Right lobe of liver (tissue), 4 donors: ENCODE data around the gene ELMO1.

Source experiments
- POLR2A ChIP-seq: fragments of 450-650 bp; IDR thresholded peaks from one replicate; pipeline ENCODE4 v1.6.1; 2017; ENCODE audit warnings: antibody characterized with exemption, mild to moderate bottlenecking
- TF ChIP-seq, protein P1 (sequence below), 4 donors: fragments of 200-600 bp in 3 of 4; fragments of 450-650 bp in 1 of 4; IDR thresholded peaks; one replicate each; pipeline versions ENCODE4 v1.5.1 to v1.8.0; 2016 to 2022; ENCODE audit warnings: antibody characterized with exemption in 4 of 4, mild to moderate bottlenecking in 2 of 4
- donor health status: DM: no; HTN: no; CAD: no.
- donor health status: DM: no; HTN: no; CAD: no.
- donor health status: DM: no; HTN: yes; CAD: no.

DNA sequence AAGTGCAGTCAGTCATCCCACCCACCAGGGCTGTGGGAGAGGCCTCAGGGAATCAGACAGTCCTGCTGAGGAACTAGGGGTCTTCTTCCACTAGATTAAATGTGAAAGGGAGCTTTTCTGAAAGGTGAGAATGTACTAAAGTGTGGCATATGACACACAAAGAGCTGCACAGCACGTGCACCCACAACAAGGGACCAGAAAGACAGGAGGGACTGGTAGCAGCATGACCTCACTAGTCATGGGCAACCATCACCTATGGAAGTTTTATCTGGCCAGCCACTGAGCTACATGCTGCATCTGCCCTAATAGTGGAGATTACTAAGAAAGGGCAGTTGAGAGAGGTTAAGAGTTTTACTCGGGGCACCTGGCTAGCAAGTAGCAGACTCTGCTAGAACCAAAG, 519.9 kb downstream of the ELMO1 start:
- TF ChIP-seq POLR2A: no peak
- TF ChIP-seq, protein P1, sequence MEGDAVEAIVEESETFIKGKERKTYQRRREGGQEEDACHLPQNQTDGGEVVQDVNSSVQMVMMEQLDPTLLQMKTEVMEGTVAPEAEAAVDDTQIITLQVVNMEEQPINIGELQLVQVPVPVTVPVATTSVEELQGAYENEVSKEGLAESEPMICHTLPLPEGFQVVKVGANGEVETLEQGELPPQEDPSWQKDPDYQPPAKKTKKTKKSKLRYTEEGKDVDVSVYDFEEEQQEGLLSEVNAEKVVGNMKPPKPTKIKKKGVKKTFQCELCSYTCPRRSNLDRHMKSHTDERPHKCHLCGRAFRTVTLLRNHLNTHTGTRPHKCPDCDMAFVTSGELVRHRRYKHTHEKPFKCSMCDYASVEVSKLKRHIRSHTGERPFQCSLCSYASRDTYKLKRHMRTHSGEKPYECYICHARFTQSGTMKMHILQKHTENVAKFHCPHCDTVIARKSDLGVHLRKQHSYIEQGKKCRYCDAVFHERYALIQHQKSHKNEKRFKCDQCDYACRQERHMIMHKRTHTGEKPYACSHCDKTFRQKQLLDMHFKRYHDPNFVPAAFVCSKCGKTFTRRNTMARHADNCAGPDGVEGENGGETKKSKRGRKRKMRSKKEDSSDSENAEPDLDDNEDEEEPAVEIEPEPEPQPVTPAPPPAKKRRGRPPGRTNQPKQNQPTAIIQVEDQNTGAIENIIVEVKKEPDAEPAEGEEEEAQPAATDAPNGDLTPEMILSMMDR (IDR thresholded peaks at IDR 0.05): no peak
